ENCODE data around the gene SORCS2. TPM values are rescaled to one million over a fixed set of nuclear protein-coding genes. Genes with fewer than 3 reads are reported as not detected.

Gene SORCS2
- total RNA-seq, 2 experiments from 2014 or later: not detected

DNA sequence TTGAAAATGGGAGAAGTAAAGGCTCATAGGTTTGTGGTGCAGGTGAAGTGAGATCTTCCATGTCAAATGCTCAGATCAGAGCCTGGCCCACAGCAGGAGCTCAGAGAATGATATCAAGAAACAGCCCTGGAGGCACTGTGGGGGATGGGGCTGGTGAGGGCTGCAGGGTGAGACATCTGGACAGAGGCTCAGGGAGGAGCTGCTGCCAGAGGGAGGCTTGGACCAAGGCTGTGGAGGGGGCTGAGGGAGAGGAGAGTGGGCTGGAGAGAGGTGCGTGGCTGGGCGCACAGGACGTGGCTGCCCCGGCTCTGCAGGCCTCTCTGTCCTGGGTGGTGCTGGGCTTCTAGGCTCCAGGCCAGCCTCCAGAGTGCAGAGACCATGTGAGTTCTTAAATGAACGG lies 5.6 kb downstream of the SORCS2 start:
- no peak for ATAC-seq
- ChIA-PET CTCF (no interaction called here), POLR2A (no interaction called here)

DNA sequence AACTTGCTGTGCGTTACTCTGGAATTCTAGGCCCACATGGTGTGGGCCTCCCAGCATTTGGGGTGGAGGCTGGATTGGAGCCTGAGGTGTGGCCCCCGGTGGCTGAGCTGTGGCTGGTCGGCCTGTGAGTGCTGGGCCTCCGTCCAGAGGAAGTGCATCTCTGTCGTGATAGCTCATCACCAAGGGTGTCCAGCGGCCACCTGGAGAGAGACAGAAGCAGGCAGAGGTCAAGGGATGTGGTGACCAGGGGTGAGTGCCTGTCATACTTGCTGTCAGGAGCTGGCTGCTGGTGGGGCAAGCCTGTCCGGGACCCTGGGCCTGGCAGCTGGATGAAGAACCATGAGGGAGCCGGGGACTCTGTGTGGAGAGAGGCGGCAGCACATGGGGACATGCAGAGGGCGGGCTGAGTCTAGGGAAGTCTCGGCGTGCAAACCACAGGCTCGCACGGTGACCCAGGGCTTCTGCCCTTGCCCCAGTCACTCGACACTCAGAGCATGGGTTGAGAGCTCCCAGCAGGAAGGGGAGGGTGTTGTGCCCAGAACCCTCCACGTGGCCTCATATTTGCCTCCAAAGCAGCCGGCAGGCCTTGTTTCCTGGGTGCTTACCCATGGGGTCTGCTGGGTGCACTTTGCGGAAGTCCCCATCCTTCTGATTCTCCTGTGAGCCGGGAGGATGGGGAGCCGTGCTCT lies 6.2 kb downstream of the SORCS2 start:
- ATAC-seq (no peak), DNase-seq (no peak)
- Mint-ChIP-seq H3K27ac (no peak overlapping the region), H3K9me3 (ENCODE audit: insufficient read depth) (no peaks in the 10 kb centered on the region), H3K4me3 (no peak overlapping the region), H3K36me3 (ENCODE audit: low read depth) (no peaks in the 10 kb centered on the region), H3K4me1 (ENCODE audit: low read depth) (no peaks in the 10 kb centered on the region), H3K27me3 (ENCODE audit: low read depth) (peaks cover 32% of the 10 kb centered on the region)
- ChIA-PET POLR2A (no interaction called here), CTCF (no interaction called here)

More for the DNA sequence above, 5.6 kb downstream of the SORCS2 start:
- Mint-ChIP-seq H3K4me1 (ENCODE audit: low read depth) (no peaks in the 10 kb centered on the region), H3K36me3 (ENCODE audit: low read depth) (no peaks in the 10 kb centered on the region), H3K27me3 (ENCODE audit: low read depth) (peaks cover 34% of the 10 kb centered on the region), H3K27ac (no peak overlapping the region), H3K4me3 (no peak overlapping the region), H3K9me3 (ENCODE audit: insufficient read depth) (no peaks in the 10 kb centered on the region)
- DNase-seq: no peak

DNA sequence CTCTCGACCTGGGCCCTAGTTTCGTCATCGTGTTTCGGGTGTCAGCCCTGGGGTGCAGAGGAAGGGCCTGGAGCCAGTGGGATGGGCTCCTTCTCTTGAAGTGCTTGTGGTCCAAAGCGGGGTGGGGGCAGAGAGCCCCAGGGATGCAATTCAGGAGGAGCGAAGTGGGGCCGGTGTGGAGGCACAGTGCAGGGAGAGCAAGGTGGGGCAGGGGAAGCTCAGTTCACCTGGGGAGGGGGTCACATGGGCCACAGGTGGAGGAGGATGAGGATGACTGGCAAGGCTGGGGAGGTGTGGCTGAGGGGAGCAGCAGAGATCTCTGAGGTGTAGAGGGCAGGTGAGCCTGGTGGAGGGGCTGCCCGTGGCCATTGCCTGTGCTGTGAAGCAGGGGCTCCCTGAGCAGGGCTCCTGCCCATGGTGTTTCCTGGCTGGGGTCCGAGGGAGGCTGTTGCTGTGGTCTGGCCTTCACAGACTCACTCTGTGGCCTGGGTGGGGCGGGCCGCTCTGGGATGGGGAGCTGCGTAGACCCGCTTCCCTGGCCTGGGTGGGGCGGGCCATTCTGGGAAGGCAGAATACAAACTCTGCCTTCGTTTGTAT lies 6.9 kb downstream of the SORCS2 start:
- DNase-seq (no peak), ATAC-seq (no peak)
- no peak overlapping the region for H3K27ac Mint-ChIP-seq
- no peak overlapping the region for H3K4me3 Mint-ChIP-seq
- no peaks in the 10 kb centered on the region for H3K36me3 Mint-ChIP-seq (ENCODE audit: low read depth)
- no peaks in the 10 kb centered on the region for H3K9me3 Mint-ChIP-seq (ENCODE audit: insufficient read depth)
- ChIA-PET POLR2A (no interaction called here), CTCF (no interaction called here)
- no peaks in the 10 kb centered on the region for H3K4me1 Mint-ChIP-seq (ENCODE audit: low read depth)
- H3K27me3 Mint-ChIP-seq (ENCODE audit: low read depth): peaks cover 27% of the 10 kb centered on the region

DNA sequence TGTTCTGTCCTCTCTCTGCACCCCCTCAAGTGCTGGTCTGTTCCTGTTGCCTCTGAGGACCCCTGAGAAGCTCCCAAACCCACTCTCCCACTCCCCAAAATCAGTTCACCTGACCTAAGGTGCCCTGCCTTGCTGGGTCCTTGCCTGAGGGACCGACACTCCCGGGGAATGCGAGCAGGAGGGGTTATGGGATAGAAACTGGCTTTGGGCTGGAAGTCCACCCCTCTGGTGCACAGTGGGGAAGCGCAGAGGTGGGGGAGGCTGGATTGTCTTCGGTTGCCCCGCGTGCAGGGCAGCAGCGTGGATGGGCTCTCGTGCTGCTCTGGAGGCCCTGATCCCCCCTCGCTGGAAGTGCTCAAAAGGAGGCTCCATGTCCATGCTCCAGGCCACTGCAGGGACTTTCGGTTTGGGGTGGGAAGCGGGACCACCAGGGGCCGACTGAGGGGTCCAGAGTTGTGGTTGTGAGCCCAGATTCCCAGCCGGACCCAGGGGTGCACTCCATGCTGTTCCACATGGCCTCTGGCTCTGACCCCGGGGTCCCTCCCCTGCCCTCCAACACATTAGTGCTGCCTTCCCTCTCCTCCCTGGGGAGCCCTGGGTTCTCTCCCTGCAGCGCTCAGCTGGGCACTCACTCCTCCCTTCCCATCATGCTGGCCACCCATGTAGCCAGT lies 7.6 kb downstream of the SORCS2 start:
- H3K27me3 Mint-ChIP-seq (ENCODE audit: low read depth): peaks cover 20% of the 10 kb centered on the region
- no peak for ATAC-seq
- H3K36me3 Mint-ChIP-seq (ENCODE audit: low read depth): no peaks in the 10 kb centered on the region
- ChIA-PET POLR2A (no interaction called here), CTCF (no interaction called here)
- DNase-seq: no peak
- no peaks in the 10 kb centered on the region for H3K4me1 Mint-ChIP-seq (ENCODE audit: low read depth)
- H3K4me3 Mint-ChIP-seq: no peak overlapping the region
- no peak overlapping the region for H3K27ac Mint-ChIP-seq
- H3K9me3 Mint-ChIP-seq (ENCODE audit: insufficient read depth): no peaks in the 10 kb centered on the region

DNA sequence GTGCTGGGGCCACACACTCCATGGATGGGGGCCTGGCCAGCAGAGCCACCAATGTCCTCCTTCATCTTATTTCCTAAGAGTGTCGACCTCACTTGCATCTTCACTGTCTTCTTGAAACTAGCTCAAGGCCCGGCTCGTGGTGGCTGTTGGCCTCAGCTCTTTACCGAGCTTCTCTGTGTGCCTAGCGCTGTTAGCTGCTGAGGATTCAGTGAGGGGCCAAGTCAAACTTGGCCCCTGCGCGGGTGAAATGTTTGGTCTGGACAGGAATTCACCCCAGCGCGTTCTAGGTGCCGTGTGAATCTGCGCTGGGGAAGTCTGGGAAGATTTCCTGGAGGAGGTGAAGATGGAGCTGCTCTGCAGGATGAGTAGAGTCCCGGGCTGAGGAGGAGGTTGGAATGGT lies 8.5 kb downstream of the SORCS2 start:
- ATAC-seq (no peak), DNase-seq (no peak)
- H3K27me3 Mint-ChIP-seq (ENCODE audit: low read depth): peaks cover 19% of the 10 kb centered on the region
- no peaks in the 10 kb centered on the region for H3K4me1 Mint-ChIP-seq (ENCODE audit: low read depth)
- H3K9me3 Mint-ChIP-seq (ENCODE audit: insufficient read depth): no peaks in the 10 kb centered on the region
- no peak overlapping the region for H3K27ac Mint-ChIP-seq
- ChIA-PET POLR2A (no interaction called here), CTCF (interaction anchor here (1.2 kb wide), 1 partner anchor 9 kb away, joined by 3 read pairs; no protein-coding TSS in a partner anchor)
- H3K36me3 Mint-ChIP-seq (ENCODE audit: low read depth): no peaks in the 10 kb centered on the region
- no peak overlapping the region for H3K4me3 Mint-ChIP-seq

DNA sequence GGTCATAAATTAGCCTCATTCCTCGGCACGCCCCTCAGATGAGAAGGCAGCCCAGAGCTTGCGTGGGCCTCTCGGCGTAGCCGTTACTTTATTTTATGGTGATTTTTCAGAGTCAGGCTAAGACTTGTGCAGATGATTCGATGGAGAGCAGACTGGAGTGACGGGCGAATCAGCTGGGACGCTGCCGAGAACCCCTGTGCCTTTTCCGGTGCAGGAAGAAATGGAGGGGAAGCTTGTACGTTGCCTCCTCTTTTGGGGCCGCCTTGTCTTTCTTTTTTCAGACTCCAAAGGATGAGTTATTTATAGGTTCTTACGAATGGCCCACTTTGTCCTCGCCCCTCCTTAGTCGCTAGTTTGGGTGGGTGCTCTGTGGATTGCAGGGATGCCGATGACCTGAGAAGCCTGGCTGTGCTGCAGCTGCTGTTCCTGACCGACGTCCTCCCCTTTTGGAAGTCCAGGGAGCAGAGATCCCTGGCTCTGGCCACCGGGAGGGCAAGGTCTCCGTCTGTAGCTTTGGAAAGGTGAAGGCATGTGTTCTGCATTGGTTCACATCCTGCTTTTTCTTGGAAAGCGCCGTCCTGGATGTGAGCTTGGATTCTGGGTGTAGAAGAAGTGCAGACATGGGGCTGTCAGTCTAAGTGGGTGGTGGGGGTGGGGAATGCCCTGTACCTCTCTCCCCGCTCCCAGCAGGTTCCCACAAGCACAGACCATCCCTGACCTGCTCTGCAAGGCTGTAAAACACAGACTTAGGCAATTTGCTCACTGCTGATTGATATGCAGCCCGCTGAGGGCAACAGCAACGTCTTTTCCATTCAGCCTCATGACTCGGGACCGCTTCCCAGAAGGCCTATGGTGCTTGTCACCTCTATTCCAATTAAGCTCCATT lies 9.3 kb downstream of the SORCS2 start:
- Mint-ChIP-seq H3K27me3 (ENCODE audit: low read depth) (peaks cover 14% of the 10 kb centered on the region), H3K4me1 (ENCODE audit: low read depth) (no peaks in the 10 kb centered on the region), H3K9me3 (ENCODE audit: insufficient read depth) (no peaks in the 10 kb centered on the region), H3K36me3 (ENCODE audit: low read depth) (no peaks in the 10 kb centered on the region), H3K4me3 (no peak overlapping the region), H3K27ac (no peak overlapping the region)
- POLR2A ChIA-PET: no interaction called here
- CTCF ChIA-PET: interaction anchor here (1.2 kb wide), 1 partner anchor 10 kb away, joined by 3 read pairs; no protein-coding TSS in a partner anchor
- DNase-seq: no peak
- ATAC-seq: no peak

DNA sequence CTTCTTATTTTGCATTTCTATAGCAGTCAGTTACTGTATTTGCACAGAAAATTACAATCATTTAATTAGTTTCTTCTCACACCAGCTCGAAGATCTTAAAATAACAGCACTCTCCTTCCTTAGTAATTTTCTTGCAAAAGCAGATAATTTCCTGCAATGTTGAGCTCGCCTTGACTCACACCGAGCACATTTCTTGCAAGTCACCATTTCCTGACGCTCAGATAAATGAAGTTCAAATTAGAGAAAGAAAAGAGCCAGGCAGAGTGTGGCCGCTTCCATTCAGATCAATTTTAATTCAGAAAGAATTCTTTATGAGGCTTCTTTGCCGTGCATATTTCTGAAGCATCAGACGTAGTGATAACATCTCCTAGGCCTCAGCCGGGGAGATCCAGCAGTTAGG lies 10.1 kb downstream of the SORCS2 start:
- Mint-ChIP-seq H3K27me3 (ENCODE audit: low read depth) (peaks cover 11% of the 10 kb centered on the region), H3K4me3 (no peak overlapping the region), H3K36me3 (ENCODE audit: low read depth) (no peaks in the 10 kb centered on the region), H3K9me3 (ENCODE audit: insufficient read depth) (no peaks in the 10 kb centered on the region), H3K27ac (no peak overlapping the region), H3K4me1 (ENCODE audit: low read depth) (no peaks in the 10 kb centered on the region)
- ATAC-seq (no peak), DNase-seq (no peak)
- POLR2A ChIA-PET: no interaction called here
- CTCF ChIA-PET: no interaction called here

DNA sequence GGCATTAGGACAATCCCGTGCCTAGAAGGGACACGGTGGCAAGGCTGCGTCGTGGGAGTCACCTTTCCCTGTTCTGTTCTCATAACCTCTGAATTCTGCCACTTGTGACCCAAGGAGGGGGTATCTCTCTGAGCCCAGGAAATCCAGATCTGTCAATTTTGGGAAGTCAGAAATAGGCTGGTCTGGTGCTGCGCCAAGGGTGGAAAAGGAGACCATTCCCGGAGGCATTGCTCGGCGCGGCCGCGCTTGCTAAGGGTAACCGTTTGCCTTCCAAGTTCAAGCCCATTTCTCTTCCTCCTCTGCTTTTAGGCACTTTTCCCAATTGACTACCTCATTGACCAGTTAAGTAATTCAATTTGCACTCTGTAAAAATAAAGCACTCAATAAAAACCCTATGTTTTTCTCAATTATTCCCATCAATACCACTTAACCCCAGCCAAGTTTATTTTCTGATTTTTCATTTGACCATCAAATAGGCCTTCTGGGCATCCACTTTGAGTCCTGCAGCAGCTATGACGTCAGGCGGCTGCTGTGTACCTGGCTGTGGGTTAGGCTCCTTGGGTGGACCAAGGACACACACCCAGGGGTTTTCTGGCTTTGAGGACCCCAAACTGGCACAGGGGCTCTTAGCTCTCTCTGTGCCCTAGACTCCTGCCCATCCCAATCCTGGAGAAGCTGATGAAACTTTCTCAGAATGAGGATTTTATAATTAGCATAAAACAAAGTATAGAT lies 12.5 kb downstream of the SORCS2 start:
- Mint-ChIP-seq H3K4me3 (no peak overlapping the region), H3K9me3 (ENCODE audit: insufficient read depth) (no peaks in the 10 kb centered on the region), H3K27me3 (ENCODE audit: low read depth) (peaks cover 11% of the 10 kb centered on the region), H3K36me3 (ENCODE audit: low read depth) (no peaks in the 10 kb centered on the region), H3K4me1 (ENCODE audit: low read depth) (no peaks in the 10 kb centered on the region), H3K27ac (no peak overlapping the region)
- ChIA-PET POLR2A (no interaction called here), CTCF (no interaction called here)
- DNase-seq: no peak
- no peak for ATAC-seq

DNA sequence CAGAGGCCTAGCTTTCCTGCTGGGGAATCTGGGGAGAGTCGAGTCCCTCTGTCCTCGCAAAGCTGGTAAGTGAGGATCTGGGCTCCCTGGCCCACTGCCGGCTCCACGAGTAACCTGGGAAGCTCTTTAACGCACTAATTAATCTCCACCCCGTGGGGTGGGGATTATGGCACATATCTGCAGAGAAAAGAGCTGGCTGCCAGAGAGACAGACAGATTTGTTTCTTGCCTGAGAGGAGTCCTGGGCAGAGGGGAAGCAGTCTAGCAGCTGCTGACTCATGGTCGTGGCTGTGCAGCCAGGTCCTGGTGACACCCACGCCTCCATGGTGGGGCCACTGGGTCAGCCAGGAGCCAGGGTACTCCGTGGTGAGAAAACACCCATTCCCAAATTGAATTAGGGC lies 14.0 kb downstream of the SORCS2 start:
- DNase-seq: no peak
- Mint-ChIP-seq H3K27ac (no peak overlapping the region), H3K9me3 (ENCODE audit: insufficient read depth) (no peaks in the 10 kb centered on the region), H3K4me3 (no peak overlapping the region), H3K4me1 (ENCODE audit: low read depth) (no peaks in the 10 kb centered on the region), H3K27me3 (ENCODE audit: low read depth) (peaks cover 8% of the 10 kb centered on the region), H3K36me3 (ENCODE audit: low read depth) (no peaks in the 10 kb centered on the region)
- ATAC-seq: no peak
- ChIA-PET POLR2A (interaction anchor here (0.5 kb wide), 1 partner anchor 424 kb away, joined by 3 read pairs; no protein-coding TSS in a partner anchor), CTCF (interaction anchor here (2.1 kb wide), 1 partner anchor 12 kb away, joined by 6 read pairs; no protein-coding TSS in a partner anchor)

DNA sequence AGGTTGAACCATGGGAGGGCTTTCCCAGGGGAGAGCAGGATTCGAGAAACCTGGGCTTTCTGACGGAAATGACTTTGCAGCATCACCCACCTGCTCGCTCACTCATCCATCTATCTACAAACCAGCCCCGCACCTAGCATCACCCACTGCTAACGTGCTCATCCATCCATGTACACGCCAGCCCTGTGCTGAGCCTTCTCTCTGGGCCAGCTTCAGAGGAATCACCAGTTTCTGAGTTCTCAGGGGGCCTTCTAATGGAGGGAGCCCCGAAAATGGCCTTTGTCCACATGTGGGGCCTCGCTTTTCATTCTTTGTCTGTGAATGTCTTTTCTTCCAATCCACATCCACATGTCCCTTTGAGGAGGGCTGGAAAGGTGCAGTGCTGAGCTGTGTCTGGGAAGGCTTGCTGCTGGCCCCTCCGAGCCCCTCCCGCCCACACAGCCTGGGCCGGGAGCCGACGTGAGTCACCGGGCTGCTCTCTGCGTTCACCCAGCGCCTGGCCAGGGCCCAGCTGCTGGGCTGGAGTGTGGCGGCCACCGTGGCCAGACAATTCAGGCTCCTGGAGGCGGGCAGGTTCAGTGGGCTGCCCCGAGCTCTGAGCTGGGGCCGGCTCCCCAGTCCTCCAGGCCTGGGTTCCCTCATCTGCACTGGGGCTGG lies 14.7 kb downstream of the SORCS2 start:
- CTCF ChIA-PET: interaction anchor here (2.1 kb wide), 1 partner anchor 13 kb away, joined by 6 read pairs; no protein-coding TSS in a partner anchor
- Mint-ChIP-seq H3K36me3 (ENCODE audit: low read depth) (no peaks in the 10 kb centered on the region), H3K27me3 (ENCODE audit: low read depth) (peaks cover 8% of the 10 kb centered on the region), H3K4me1 (ENCODE audit: low read depth) (no peaks in the 10 kb centered on the region), H3K9me3 (ENCODE audit: insufficient read depth) (no peaks in the 10 kb centered on the region), H3K27ac (no peak overlapping the region), H3K4me3 (no peak overlapping the region)
- no peak for ATAC-seq
- no peak for DNase-seq
- POLR2A ChIA-PET: interaction anchor here (0.5 kb wide), 1 partner anchor 423 kb away, joined by 3 read pairs; no protein-coding TSS in a partner anchor

DNA sequence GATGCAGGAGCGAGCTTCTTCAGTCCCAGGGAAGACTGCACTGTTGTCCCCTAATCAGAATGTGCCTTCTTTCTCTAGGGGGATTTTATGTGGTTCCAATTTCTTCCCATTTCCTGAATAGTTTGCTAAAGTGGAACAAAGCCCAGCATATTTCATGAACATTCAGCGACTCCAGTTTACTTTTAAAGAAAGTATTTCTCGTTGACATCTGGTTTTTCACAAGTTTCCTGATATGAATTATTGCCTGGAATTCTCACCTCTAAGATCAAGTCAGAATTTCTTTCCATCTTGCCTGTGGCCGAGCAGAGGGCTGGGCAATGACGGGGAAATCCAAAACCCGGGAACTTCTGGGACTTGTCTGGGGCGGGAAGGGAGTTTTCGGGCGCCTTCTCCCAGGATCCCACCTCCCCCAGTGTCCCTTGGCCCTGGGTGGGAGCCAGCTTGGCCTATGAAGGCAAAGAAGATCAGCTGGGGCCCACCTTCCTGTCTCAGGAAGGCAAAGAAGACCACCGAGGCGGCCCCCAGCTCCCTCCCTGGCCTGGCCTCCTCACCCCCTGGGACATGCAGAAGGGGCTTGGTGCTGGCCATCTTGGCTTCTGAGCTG lies 15.4 kb downstream of the SORCS2 start:
- ChIA-PET POLR2A (no interaction called here), CTCF (no interaction called here)
- no peak for DNase-seq
- H3K4me1 Mint-ChIP-seq (ENCODE audit: low read depth): no peaks in the 10 kb centered on the region
- H3K36me3 Mint-ChIP-seq (ENCODE audit: low read depth): no peaks in the 10 kb centered on the region
- H3K9me3 Mint-ChIP-seq (ENCODE audit: insufficient read depth): no peaks in the 10 kb centered on the region
- peaks cover 4% of the 10 kb centered on the region for H3K27me3 Mint-ChIP-seq (ENCODE audit: low read depth)
- no peak overlapping the region for H3K27ac Mint-ChIP-seq
- no peak overlapping the region for H3K4me3 Mint-ChIP-seq
- ATAC-seq: no peak

Measured in activated CD8-positive, alpha-beta T cell treated with anti-CD3 and anti-CD28 coated beads, Interleukin-2, amount 10 ng/mL, durations not matched to agents 7 days and 5 days (primary cell).